ENCODE data around the gene TEAD3.

TEAD3 gene

DNA sequence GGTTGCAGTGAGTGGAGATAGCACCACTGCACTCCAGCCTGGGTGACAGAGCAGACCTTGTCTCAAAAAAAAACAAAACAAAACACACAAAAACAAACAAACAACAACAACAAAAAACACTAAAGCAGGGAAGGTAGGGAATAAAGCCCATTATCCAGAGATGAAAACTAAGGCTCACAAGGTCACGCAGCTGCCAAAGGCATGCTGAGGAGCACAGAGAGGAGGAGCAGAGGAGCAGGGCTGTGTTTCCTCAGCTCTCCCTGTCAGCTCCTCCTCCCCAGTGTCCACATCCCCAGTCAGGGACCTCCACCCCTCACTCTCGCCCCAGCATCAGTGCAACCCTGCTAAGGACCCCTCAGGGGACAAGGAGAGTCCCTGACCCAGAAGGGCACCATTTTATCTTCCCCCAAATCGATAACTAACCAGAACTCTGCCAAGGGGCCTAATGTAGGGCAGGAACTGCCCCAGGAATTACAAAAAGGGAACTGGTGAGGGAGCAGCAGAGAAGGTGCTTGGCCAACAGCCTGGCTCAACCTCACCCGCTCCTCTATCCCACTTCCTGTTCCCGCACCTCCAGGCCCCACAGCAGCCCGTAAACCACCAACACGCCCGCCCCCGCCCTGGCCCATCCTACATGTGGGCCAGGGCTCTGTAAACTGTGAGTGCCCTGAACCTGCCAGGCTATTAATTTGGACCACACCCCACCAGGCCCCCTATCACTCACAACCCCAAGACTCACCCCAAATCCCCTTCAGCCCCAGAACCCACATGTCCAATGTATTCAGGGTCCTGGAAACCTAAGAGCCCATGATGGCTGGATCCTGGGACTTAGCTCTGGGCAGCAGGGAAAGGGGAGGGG lies 9.0 kb downstream of the TEAD3 start:
- TF ChIP-seq, protein P1, sequence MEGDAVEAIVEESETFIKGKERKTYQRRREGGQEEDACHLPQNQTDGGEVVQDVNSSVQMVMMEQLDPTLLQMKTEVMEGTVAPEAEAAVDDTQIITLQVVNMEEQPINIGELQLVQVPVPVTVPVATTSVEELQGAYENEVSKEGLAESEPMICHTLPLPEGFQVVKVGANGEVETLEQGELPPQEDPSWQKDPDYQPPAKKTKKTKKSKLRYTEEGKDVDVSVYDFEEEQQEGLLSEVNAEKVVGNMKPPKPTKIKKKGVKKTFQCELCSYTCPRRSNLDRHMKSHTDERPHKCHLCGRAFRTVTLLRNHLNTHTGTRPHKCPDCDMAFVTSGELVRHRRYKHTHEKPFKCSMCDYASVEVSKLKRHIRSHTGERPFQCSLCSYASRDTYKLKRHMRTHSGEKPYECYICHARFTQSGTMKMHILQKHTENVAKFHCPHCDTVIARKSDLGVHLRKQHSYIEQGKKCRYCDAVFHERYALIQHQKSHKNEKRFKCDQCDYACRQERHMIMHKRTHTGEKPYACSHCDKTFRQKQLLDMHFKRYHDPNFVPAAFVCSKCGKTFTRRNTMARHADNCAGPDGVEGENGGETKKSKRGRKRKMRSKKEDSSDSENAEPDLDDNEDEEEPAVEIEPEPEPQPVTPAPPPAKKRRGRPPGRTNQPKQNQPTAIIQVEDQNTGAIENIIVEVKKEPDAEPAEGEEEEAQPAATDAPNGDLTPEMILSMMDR (IDR thresholded peaks at IDR 0.05; ENCODE audit: low read depth, low read length, missing control alignments) = no peak
- no peak for DNase-seq (ENCODE audit: extremely low read depth, low read depth)
- H3K4me3 ChIP-seq (replicated peaks; ENCODE audit: low read depth, low read length) = peak overlapping the region; percentile 0; the same call in 1 of the 2 replicates

GRCh38 chr6:35486005-35486925 lies 10.6 kb downstream of the TEAD3 start:
- H3K4me3 ChIP-seq (replicated peaks; ENCODE audit: low read depth, low read length) = no peak overlapping the region; the same call in 1 of the 2 replicates
- DNase-seq (ENCODE audit: extremely low read depth, low read depth) = no peak

GRCh38 chr6:35485402-35485877 lies 11.4 kb downstream of the TEAD3 start:
- TF ChIP-seq, protein P1 (IDR thresholded peaks at IDR 0.05; ENCODE audit: low read depth, low read length, missing control alignments) = no peak
- 0 out of 2 replicates have a peak overlapping the region, but pooled peaks have one; percentile 1 for H3K4me3 ChIP-seq (replicated peaks; ENCODE audit: low read depth, low read length)
- DNase-seq (ENCODE audit: extremely low read depth, low read depth) = no peak

More at GRCh38 chr6:35486005-35486925, 10.6 kb downstream of the TEAD3 start:
- TF ChIP-seq, protein P1 (IDR thresholded peaks at IDR 0.05; ENCODE audit: low read depth, low read length, missing control alignments) = no peak

DNA sequence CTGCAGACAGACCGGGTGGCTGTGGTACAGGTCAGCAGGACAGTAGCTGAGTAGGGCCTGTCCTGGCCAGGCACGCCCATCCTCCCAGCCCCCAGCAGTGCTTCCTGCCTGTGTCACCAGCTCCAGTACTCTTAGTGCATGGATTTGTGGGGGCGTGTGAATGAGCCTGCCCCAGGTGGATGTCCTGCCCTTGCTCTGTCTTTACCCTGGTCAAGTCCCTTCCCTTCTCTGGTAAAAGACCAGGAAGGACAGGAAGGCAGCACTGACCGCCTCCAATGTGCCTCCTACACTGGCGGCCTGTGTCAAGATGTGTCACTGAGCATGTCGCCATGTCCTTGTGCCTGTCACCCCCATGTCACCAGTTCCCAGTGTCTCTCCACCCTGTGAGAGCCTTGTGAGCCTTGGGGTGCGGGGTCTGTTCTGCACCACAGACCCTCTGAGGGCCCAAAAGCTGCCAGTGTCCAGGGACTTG lies 11.9 kb downstream of the TEAD3 start:
- H3K4me3 ChIP-seq (replicated peaks; ENCODE audit: low read depth, low read length) = 0 out of 2 replicates have a peak overlapping the region, but pooled peaks have one; percentile 1
- TF ChIP-seq, protein P1 (IDR thresholded peaks at IDR 0.05; ENCODE audit: low read depth, low read length, missing control alignments) = no peak
- DNase-seq (ENCODE audit: extremely low read depth, low read depth) = no peak

DNA sequence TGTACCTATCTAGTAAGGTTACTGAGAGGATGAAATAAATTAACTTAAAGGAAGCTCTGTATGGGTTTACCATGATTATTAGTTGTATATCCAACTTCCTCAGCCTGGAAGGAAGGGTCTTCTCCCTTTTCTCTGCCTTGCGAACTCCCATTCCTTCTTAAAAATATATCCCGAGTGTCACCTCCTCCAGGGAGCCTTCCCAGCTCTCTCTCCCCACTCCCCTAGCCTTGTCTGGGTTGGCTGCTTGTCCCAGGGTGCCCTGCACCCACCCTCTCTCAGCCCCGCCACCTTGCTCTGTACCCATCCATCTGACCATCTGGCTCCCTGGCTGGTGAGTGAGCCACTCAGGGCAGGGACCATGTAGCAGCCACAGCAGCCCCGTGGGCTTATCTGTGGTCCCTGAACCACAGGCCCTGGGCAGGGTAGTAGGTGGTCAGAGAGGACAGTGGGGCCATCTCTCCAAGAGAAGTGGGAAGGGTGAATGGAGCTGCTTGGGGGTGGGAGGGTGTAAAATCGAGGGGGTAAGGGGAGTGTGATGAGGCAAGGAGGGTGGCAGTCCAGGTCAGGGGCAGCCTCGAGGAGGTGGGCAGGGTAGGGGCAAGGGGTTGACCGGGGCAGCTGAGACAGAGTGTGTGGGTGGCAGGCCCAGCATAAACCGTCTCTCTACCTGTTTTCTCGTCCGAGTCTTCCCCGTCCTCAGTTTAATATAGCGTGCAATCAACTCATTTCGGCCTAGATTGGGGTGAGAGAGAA lies 12.8 kb downstream of the TEAD3 start:
- no peak overlapping the region for H3K4me3 ChIP-seq (replicated peaks; ENCODE audit: low read depth, low read length)
- no peak for DNase-seq (ENCODE audit: extremely low read depth, low read depth)
- TF ChIP-seq, protein P1 (IDR thresholded peaks at IDR 0.05; ENCODE audit: low read depth, low read length, missing control alignments) = no peak

- no peak overlapping the region for H3K4me3 ChIP-seq (replicated peaks; ENCODE audit: low read depth, low read length)
- DNase-seq (ENCODE audit: extremely low read depth, low read depth) = no peak
- TF ChIP-seq, protein P1 (IDR thresholded peaks at IDR 0.05; ENCODE audit: low read depth, low read length, missing control alignments) = no peak
These were observed 13.4 kb downstream of the TEAD3 start for GRCh38 chr6:35483490-35483889.

Measured in HFF-Myc (cell line).